Activated B cell treated with CpG ODN at 0.5 μM for 24 hours (primary cell): Measurements from ENCODE around the gene EXOSC7. TPM values are rescaled to one million over a fixed set of nuclear protein-coding genes. Genes with fewer than 3 reads are reported as not detected.

Source experiments
- ATAC-seq: fragments of 200-7000 bp; cut with Tn5 transposase; one replicate; pipeline ENCODE4 v1.10.0; 2021; ENCODE audit warnings: low read depth, mild to moderate bottlenecking, moderate library complexity
- CTCF ChIA-PET: fragments of 350-600 bp; sonication (Branson Sonifier 250); formaldehyde crosslinking; loops from one replicate; lab custom pipeline; 2021; ENCODE audit warnings: antibody characterized with exemption; lab: Charles Lee
- POLR2A ChIA-PET: fragments of 350-600 bp; sonication (Branson Sonifier 250); formaldehyde crosslinking; loops from one replicate; lab custom pipeline; 2021; ENCODE audit warnings: antibody characterized with exemption; lab: Charles Lee
- DNase-seq: peaks from one replicate; pipeline ENCODE4 v3.0.0; 2022
- H3K27ac Mint-ChIP-seq: one replicate; pipeline ENCODE4 v1.8.0; 2020; ENCODE audit warnings: mixed read lengths
- H3K27me3 Mint-ChIP-seq: one replicate; pipeline ENCODE4 v1.8.0; 2021; ENCODE audit warnings: mixed read lengths
- H3K36me3 Mint-ChIP-seq: one replicate; pipeline ENCODE4 v1.8.0; 2021; ENCODE audit warnings: low read depth, mixed read lengths
- H3K4me1 Mint-ChIP-seq: one replicate; pipeline ENCODE4 v1.8.0; 2021; ENCODE audit warnings: mixed read lengths
- H3K4me3 Mint-ChIP-seq: one replicate; pipeline ENCODE4 v1.8.0; 2020; ENCODE audit warnings: mild to moderate bottlenecking, mixed read lengths
- H3K9me3 Mint-ChIP-seq: one replicate; pipeline ENCODE4 v1.8.0; 2020; ENCODE audit warnings: mixed read lengths
- CTCF ChIP-seq: fragments of 200-600 bp; IDR thresholded peaks from one replicate; pipeline ENCODE4 v1.8.0; 2022; ENCODE audit warnings: antibody characterized with exemption, mild to moderate bottlenecking
- intact Hi-C: fragments of 100-400 bp; cut with micrococcal nuclease; formaldehyde crosslinking; loops from one replicate; pipeline ENCODE4 v1.15.1; 2024
- total RNA-seq: library from RNA; stranded (reverse); gene quantifications from 2 replicates; pipeline ENCODE4 v1.2.3, GENCODE V29; 2022

Gene EXOSC7
- total RNA-seq, 1 donor from 2014 or later = 44.0 TPM

GRCh38 chr3:44931791-44932190 is 44.3 kb upstream of the EXOSC7 start:
- no peak for TF ChIP-seq CTCF
- intact Hi-C loops = no loop called here
- no peaks in the 10 kb centered on the region for H3K4me1 Mint-ChIP-seq
- H3K27ac Mint-ChIP-seq = no peak overlapping the region
- ChIA-PET CTCF (no interaction called here), POLR2A (no interaction called here)
- no peaks in the 10 kb centered on the region for H3K27me3 Mint-ChIP-seq
- no peaks in the 10 kb centered on the region for H3K9me3 Mint-ChIP-seq
- no peak for ATAC-seq
- peaks cover 86% of the 10 kb centered on the region for H3K36me3 Mint-ChIP-seq
- no peak for DNase-seq
- H3K4me3 Mint-ChIP-seq = no peak overlapping the region

GRCh38 chr3:44932271-44932670 is 43.8 kb upstream of the EXOSC7 start:
- Mint-ChIP-seq H3K27ac (no peak overlapping the region), H3K27me3 (no peaks in the 10 kb centered on the region), H3K36me3 (peaks cover 85% of the 10 kb centered on the region), H3K9me3 (no peaks in the 10 kb centered on the region), H3K4me3 (no peak overlapping the region), H3K4me1 (no peaks in the 10 kb centered on the region)
- no peak for ATAC-seq
- ChIA-PET POLR2A (no interaction called here), CTCF (no interaction called here)
- TF ChIP-seq CTCF = no peak
- DNase-seq = no peak
- intact Hi-C loops = no loop called here

- Mint-ChIP-seq H3K36me3 (peaks cover 87% of the 10 kb centered on the region), H3K9me3 (no peaks in the 10 kb centered on the region), H3K4me3 (no peak overlapping the region), H3K27me3 (no peaks in the 10 kb centered on the region), H3K4me1 (no peaks in the 10 kb centered on the region), H3K27ac (no peak overlapping the region)
- intact Hi-C loops = no loop called here
- CTCF ChIA-PET = no interaction called here
- POLR2A ChIA-PET = no interaction called here
- no peak for TF ChIP-seq CTCF
- ATAC-seq = no peak
- no peak for DNase-seq
Measured at GRCh38 chr3:44932986-44933944, 42.8 kb upstream of the EXOSC7 start.

- CTCF ChIA-PET = no interaction called here
- ATAC-seq (no peak), DNase-seq (no peak)
- intact Hi-C loops = no loop called here
- no peak overlapping the region for H3K27ac Mint-ChIP-seq
- H3K9me3 Mint-ChIP-seq = no peaks in the 10 kb centered on the region
- H3K4me1 Mint-ChIP-seq = no peaks in the 10 kb centered on the region
- POLR2A ChIA-PET = no interaction called here
- H3K36me3 Mint-ChIP-seq = peaks cover 77% of the 10 kb centered on the region
- no peak overlapping the region for H3K4me3 Mint-ChIP-seq
- TF ChIP-seq CTCF = no peak
- no peaks in the 10 kb centered on the region for H3K27me3 Mint-ChIP-seq
Measured at GRCh38 chr3:44939581-44940036, 36.4 kb upstream of the EXOSC7 start.

- no peaks in the 10 kb centered on the region for H3K9me3 Mint-ChIP-seq
- no peak for TF ChIP-seq CTCF
- DNase-seq = no peak
- H3K36me3 Mint-ChIP-seq = peaks cover 76% of the 10 kb centered on the region
- H3K27ac Mint-ChIP-seq = no peak overlapping the region
- POLR2A ChIA-PET = no interaction called here
- H3K4me1 Mint-ChIP-seq = no peaks in the 10 kb centered on the region
- CTCF ChIA-PET = no interaction called here
- H3K27me3 Mint-ChIP-seq = no peaks in the 10 kb centered on the region
- no peak for ATAC-seq
- H3K4me3 Mint-ChIP-seq = no peak overlapping the region
- intact Hi-C loops = no loop called here
Measured at GRCh38 chr3:44942202-44942921, 33.7 kb upstream of the EXOSC7 start.
